ENCODE results near the gene NOL4L. TPM values are rescaled to one million over a fixed set of nuclear protein-coding genes. Genes with fewer than 3 reads are reported as not detected.

The NOL4L gene
- total and polyA plus RNA-seq, 7 donors = 0.61 to 2.7 (median 1.3) TPM

- Histone ChIP-seq H3K4me3 (no peak overlapping the region), H3K27me3 (ENCODE audit: insufficient read depth in 3 of 3, low read length in 2 of 3) (no peaks in the 10 kb centered on the region), H3K4me1 (no peaks in the 10 kb centered on the region), H3K9me3 (no peaks in the 10 kb centered on the region), H3K27ac (no peak overlapping the region), H3K36me3 (ENCODE audit: insufficient read depth in 1 of 2, low read depth in 1 of 2) (no peaks in the 10 kb centered on the region)
- 80 to 84% (median 81%) methylated on average over 3 of the region's 3 CpGs for WGBS, 3 donors
- DNase-seq = no peak
- no peak for TF ChIP-seq CTCF (IDR thresholded peaks at IDR 0.05)
- no peak for ATAC-seq
- intact Hi-C loops (cut with DNase I) = no loop called here
These were observed 83.4 kb downstream of the NOL4L start for GRCh38 chr20:32501709-32502108.

- H3K27me3 ChIP-seq (ENCODE audit: insufficient read depth in 3 of 3, low read length in 2 of 3) = no peaks in the 10 kb centered on the region
- TF ChIP-seq CTCF (IDR thresholded peaks at IDR 0.05) = no peak
- no peak overlapping the region for H3K4me3 ChIP-seq
- intact Hi-C loops (cut with DNase I) = no loop called here
- no peaks in the 10 kb centered on the region for H3K36me3 ChIP-seq (ENCODE audit: insufficient read depth in 1 of 2, low read depth in 1 of 2)
- H3K9me3 ChIP-seq = no peaks in the 10 kb centered on the region
- ATAC-seq (peak in 1 of 4 donors; percentile 40), DNase-seq (no peak)
- H3K4me1 ChIP-seq = no peaks in the 10 kb centered on the region
- 53 to 63% (median 56%) methylated on average over 13 of the region's 13 CpGs for WGBS, 3 donors
- H3K27ac ChIP-seq = no peak overlapping the region
These were observed 87.4 kb downstream of the NOL4L start for GRCh38 chr20:32497589-32498224.

GRCh38 chr20:32496811-32497533, 88.2 kb downstream of the NOL4L start:
- peak in 1 of 2 donors; percentile 15 for DNase-seq
- ATAC-seq = no peak
- H3K27ac ChIP-seq = no peak overlapping the region
- no peaks in the 10 kb centered on the region for H3K9me3 ChIP-seq
- H3K4me1 ChIP-seq = no peaks in the 10 kb centered on the region
- TF ChIP-seq CTCF (IDR thresholded peaks at IDR 0.05) = no peak
- WGBS, 3 donors = 80 to 83% (median 81%) methylated on average over 11 of the region's 11 CpGs
- intact Hi-C loops (cut with DNase I) = no loop called here
- H3K4me3 ChIP-seq = no peak overlapping the region
- H3K27me3 ChIP-seq (ENCODE audit: insufficient read depth in 3 of 3, low read length in 2 of 3) = no peaks in the 10 kb centered on the region
- no peaks in the 10 kb centered on the region for H3K36me3 ChIP-seq (ENCODE audit: insufficient read depth in 1 of 2, low read depth in 1 of 2)

- WGBS, 3 donors = 94 to 97% (median 96%) methylated on average over 5 of the region's 5 CpGs
- intact Hi-C loops (cut with DNase I) = no loop called here
- ATAC-seq (no peak), DNase-seq (peak in 1 of 2 donors; percentile 31)
- H3K36me3 ChIP-seq (ENCODE audit: insufficient read depth in 1 of 2, low read depth in 1 of 2) = no peaks in the 10 kb centered on the region
- no peaks in the 10 kb centered on the region for H3K4me1 ChIP-seq
- H3K27me3 ChIP-seq (ENCODE audit: insufficient read depth in 3 of 3, low read length in 2 of 3) = no peaks in the 10 kb centered on the region
- no peak for TF ChIP-seq CTCF (IDR thresholded peaks at IDR 0.05)
- no peak overlapping the region for H3K27ac ChIP-seq
- no peak overlapping the region for H3K4me3 ChIP-seq
- H3K9me3 ChIP-seq = no peaks in the 10 kb centered on the region
These were observed 89.2 kb downstream of the NOL4L start for GRCh38 chr20:32495949-32496348.
